Vagina (tissue), 2 donors: ENCODE data around the gene PAPOLB. TPM values are rescaled to one million over a fixed set of nuclear protein-coding genes. Genes with fewer than 3 reads are reported as not detected.

ENCODE experiments used
- DNase-seq, 2 donors: peaks; one replicate each; pipeline ENCODE4 v3.0.0-alpha.2; 2017; ENCODE audit errors: extremely low spot score in 2 of 2
- H3K27ac ChIP-seq: fragments of 200-600 bp; sonication (generic); one replicate; pipeline ENCODE4 v1.5.1; 2019
- H3K27me3 ChIP-seq: fragments of 200-600 bp; sonication (generic); one replicate; pipeline ENCODE4 v1.5.1; 2019
- H3K36me3 ChIP-seq, 2 donors: fragments of 200-600 bp; sonication (generic); one replicate each; pipeline ENCODE4 v1.5.1; 2017 to 2019
- H3K4me1 ChIP-seq: fragments of 200-600 bp; sonication (generic); one replicate; pipeline ENCODE4 v1.5.1; 2019
- H3K4me3 ChIP-seq, 2 donors: fragments of 200-600 bp; sonication (generic); 1 replicate in 1 of 2; 2 replicates in 1 of 2; pipeline ENCODE4 v1.5.1; 2016 to 2019
- H3K9me3 ChIP-seq: fragments of 200-600 bp; sonication (generic); one replicate; pipeline ENCODE4 v1.5.1; 2019
- CTCF ChIP-seq, 3 experiments: fragments of 450-650 bp in 2 of 3; fragments of 200-600 bp in 1 of 3; sonication (generic) in 1 of 3; IDR thresholded peaks; one replicate each; pipeline ENCODE4 v1.5.1; 2017 to 2019; ENCODE audit warnings: antibody characterized with exemption in 3 of 3, mild to moderate bottlenecking in 2 of 3, moderate library complexity in 2 of 3
- POLR2A ChIP-seq, 2 donors: fragments of 450-650 bp; IDR thresholded peaks; one replicate each; pipeline ENCODE4 v1.6.1; 2017; ENCODE audit warnings: antibody characterized with exemption in 2 of 2, mild to moderate bottlenecking in 2 of 2, moderate library complexity in 2 of 2
- POLR2AphosphoS5 ChIP-seq, 2 donors: sonication (generic); formaldehyde crosslinking; IDR thresholded peaks; one replicate each; pipeline ENCODE4 v1.9.0; 2017; ENCODE audit warnings: antibody characterized with exemption in 2 of 2, mild to moderate bottlenecking in 2 of 2, low read depth in 1 of 2; ENCODE audit not compliant: insufficient read depth in 1 of 2
- intact Hi-C: fragments of 100-400 bp; cut with DNase I; formaldehyde crosslinking; loops from one replicate; pipeline ENCODE4 v1.15.1; 2023
- total RNA-seq: library from RNA; depleted of rRNA; stranded (reverse); fragments of >200 nt; gene quantifications from one replicate; pipeline ENCODE4 v1.2.3, GENCODE V29; 2016

Gene PAPOLB
- total RNA-seq, 1 donor from 2014 or later: not detected

GRCh38 chr7:4883033-4883371 is 21.2 kb upstream of the PAPOLB start:
- H3K4me3 ChIP-seq: peak overlapping the region; percentile 57 to 81
- no peak for TF ChIP-seq CTCF (IDR thresholded peaks at IDR 0.05)
- TF ChIP-seq POLR2AphosphoS5 (IDR thresholded peaks at IDR 0.05; ENCODE audit: insufficient read depth in 1 of 2, low read depth in 1 of 2): no peak
- no peak for TF ChIP-seq POLR2A (IDR thresholded peaks at IDR 0.05)
- no peaks in the 10 kb centered on the region for H3K9me3 ChIP-seq
- H3K27me3 ChIP-seq: no peaks in the 10 kb centered on the region
- no peak for DNase-seq
- peaks cover 23% of the 10 kb centered on the region for H3K4me1 ChIP-seq
- peak overlapping the region; percentile 85 for H3K27ac ChIP-seq
- intact Hi-C loops: loop anchor here (2.0 to 10.0 kb wide), 2 partner anchors 58 to 84 kb away; no protein-coding TSS in a partner anchor
- H3K36me3 ChIP-seq: no peaks in the 10 kb centered on the region

- peaks cover 23% of the 10 kb centered on the region for H3K4me1 ChIP-seq
- peak in 1 of 2 donors; percentile 93 for DNase-seq
- intact Hi-C loops: loop anchor here (2.0 to 10.0 kb wide), 2 partner anchors 58 to 84 kb away; no protein-coding TSS in a partner anchor
Observed at GRCh38 chr7:4882169-4883032, 20.6 kb upstream of the PAPOLB start.

GRCh38 chr7:4880218-4880617 is 18.4 kb upstream of the PAPOLB start:
- TF ChIP-seq POLR2AphosphoS5 (IDR thresholded peaks at IDR 0.05; ENCODE audit: insufficient read depth in 1 of 2, low read depth in 1 of 2): no peak
- TF ChIP-seq POLR2A (IDR thresholded peaks at IDR 0.05): no peak
- TF ChIP-seq CTCF (IDR thresholded peaks at IDR 0.05): no peak
- no peaks in the 10 kb centered on the region for H3K9me3 ChIP-seq
- H3K36me3 ChIP-seq: no peaks in the 10 kb centered on the region
- peak overlapping the region in 1 of 2 donors; percentile 21 for H3K4me3 ChIP-seq
- peaks cover 23% of the 10 kb centered on the region for H3K4me1 ChIP-seq
- DNase-seq: no peak
- H3K27me3 ChIP-seq: no peaks in the 10 kb centered on the region
- H3K27ac ChIP-seq: peak overlapping the region; percentile 85
- intact Hi-C loops: loop anchor here (10.0 kb wide), 1 partner anchor 55 kb away; no protein-coding TSS in a partner anchor

More at GRCh38 chr7:4882169-4883032, 20.6 kb upstream of the PAPOLB start:
- TF ChIP-seq POLR2A (IDR thresholded peaks at IDR 0.05): peak in 1 of 2 donors; percentile 14
- TF ChIP-seq POLR2AphosphoS5 (IDR thresholded peaks at IDR 0.05; ENCODE audit: insufficient read depth in 1 of 2, low read depth in 1 of 2): peak; percentile 54 to 84
- peak in 1 of 3 experiments; percentile 13 for TF ChIP-seq CTCF (IDR thresholded peaks at IDR 0.05)
- no peaks in the 10 kb centered on the region for H3K9me3 ChIP-seq
- no peaks in the 10 kb centered on the region for H3K27me3 ChIP-seq
- H3K4me3 ChIP-seq: peak overlapping the region; percentile 57 to 81
- no peaks in the 10 kb centered on the region for H3K36me3 ChIP-seq
- H3K27ac ChIP-seq: peak overlapping the region; percentile 85

GRCh38 chr7:4879396-4880081 is 17.7 kb upstream of the PAPOLB start:
- peaks cover 23% of the 10 kb centered on the region for H3K4me1 ChIP-seq
- DNase-seq: no peak
- intact Hi-C loops: loop anchor here (5.0 to 10.0 kb wide), 2 partner anchors 55 to 1752 kb away; no protein-coding TSS in a partner anchor
- TF ChIP-seq CTCF (IDR thresholded peaks at IDR 0.05) (no peak), POLR2A (IDR thresholded peaks at IDR 0.05) (no peak), POLR2AphosphoS5 (IDR thresholded peaks at IDR 0.05; ENCODE audit: insufficient read depth in 1 of 2, low read depth in 1 of 2) (no peak)
- H3K9me3 ChIP-seq: no peaks in the 10 kb centered on the region
- no peaks in the 10 kb centered on the region for H3K27me3 ChIP-seq
- no peaks in the 10 kb centered on the region for H3K36me3 ChIP-seq
- peak overlapping the region; percentile 85 for H3K27ac ChIP-seq
- peak overlapping the region in 1 of 2 donors; percentile 21 for H3K4me3 ChIP-seq
